ENCODE data around the gene KCNK1. TPM values are rescaled to one million over a fixed set of nuclear protein-coding genes. Genes with fewer than 3 reads are reported as not detected.

Gene KCNK1
- total and polyA plus RNA-seq, 2 of the 8 experiments (the other 6 are each of a cell fraction or from before 2014, with no cell fraction given), result 11.9 to 16.5 TPM

GRCh38 chr1:233675446-233675845 is 61.5 kb downstream of the KCNK1 start:
- Histone ChIP-seq H2AK5ac (ENCODE audit: low read depth, low read length) (no peak overlapping the region), H3K4me1 (replicated peaks in 1 of 4; ENCODE audit: control insufficient read depth in 3 of 4, insufficient read depth in 4 of 4, low read length in 3 of 4) (peaks cover 0 to 4% (median 4%) of the 10 kb centered on the region in 4 experiments; a peak in 5 of 7 replicates), H2BK15ac (ENCODE audit: low read length) (no peak overlapping the region), H3K14ac (ENCODE audit: insufficient read length) (no peak overlapping the region), H3K23ac (ENCODE audit: insufficient read length) (no peak overlapping the region), H2BK120ac (replicated peaks; ENCODE audit: low read depth, low read length) (no peak overlapping the region), H2BK12ac (ENCODE audit: low read depth, low read length) (no peak overlapping the region), H2BK5ac (ENCODE audit: low read depth, low read length) (no peak overlapping the region), H4K8ac (ENCODE audit: extremely low read depth, insufficient read depth, low read length) (no peak overlapping the region), H3K4me3 (ENCODE audit: extremely low read depth in 1 of 4, insufficient read depth in 2 of 4, low read depth in 3 of 4, low read length in 4 of 4) (no peak overlapping the region), H3K27ac (ENCODE audit: low read depth, low read length) (no peak overlapping the region), H3K56ac (replicated peaks; ENCODE audit: insufficient read length, low read depth, low read length) (no peak overlapping the region), H2BK20ac (ENCODE audit: low read length) (no peak overlapping the region), H3K36me3 (ENCODE audit: control insufficient read depth in 2 of 4, insufficient read depth in 4 of 4, low read length in 3 of 4) (peaks cover 0 to 6% (median 3%) of the 10 kb centered on the region in 4 experiments; a peak in 3 of 8 replicates), H3K4me2 (ENCODE audit: insufficient read depth in 1 of 2, low read depth in 2 of 2, low read length in 2 of 2) (no peak overlapping the region), H4K91ac (replicated peaks; ENCODE audit: insufficient read length, low read length) (no peak overlapping the region), H3K23me2 (ENCODE audit: low read depth, low read length) (no peaks in the 10 kb centered on the region), H4K5ac (ENCODE audit: insufficient read length, low read depth, low read length) (no peak overlapping the region), H3K27me3 (replicated peaks in 1 of 4; ENCODE audit: control insufficient read depth in 3 of 4, extremely low read depth in 1 of 4, insufficient read depth in 3 of 4, low read length in 3 of 4) (no peaks in the 10 kb centered on the region), H2AFZ (ENCODE audit: low read length) (no peak overlapping the region), H3K9ac (replicated peaks in 1 of 4; ENCODE audit: extremely low read depth in 1 of 4, low read depth in 3 of 4, low read length in 3 of 4) (no peak overlapping the region), H3K4ac (replicated peaks; ENCODE audit: insufficient read length, low read depth, low read length) (no peak overlapping the region), H3K79me2 (ENCODE audit: control insufficient read depth in 1 of 2, insufficient read depth in 2 of 2, low read length in 2 of 2) (no peaks in the 10 kb centered on the region), H3K9me3 (ENCODE audit: insufficient read depth in 2 of 2, low read depth in 1 of 2, low read length in 1 of 2) (no peaks in the 10 kb centered on the region), H3K18ac (ENCODE audit: extremely low read depth, low read length) (no peak overlapping the region), H4K20me1 (replicated peaks in 1 of 2; ENCODE audit: control insufficient read depth in 1 of 2, insufficient read depth in 2 of 2, low read length in 2 of 2) (no peaks in the 10 kb centered on the region), H3K79me1 (ENCODE audit: low read depth, low read length) (no peaks in the 10 kb centered on the region)
- FAIRE-seq (no peak), DNase-seq (ENCODE audit: low read depth in 1 of 2, low spot score in 2 of 2) (no peak)
- 92% methylated on average over 2 of the region's 2 CpGs; no CpG with 5 or more reads in 1 of the 2 experiments for WGBS, 2 experiments (ENCODE audit: extremely low coverage in 1 of 2, insufficient coverage in 1 of 2, insufficient read length in 1 of 2, insufficient replicate concordance in 2 of 2, low coverage in 1 of 2, low lambda C conversion rate in 2 of 2, missing lambda C conversion rate in 1 of 2)
- POLR2A ChIA-PET (ENCODE audit: partially characterized antibody), result no interaction called here
- no peak for TF ChIP-seq SAP30 (IDR thresholded peaks at IDR 0.05; ENCODE audit: insufficient read depth, insufficient replicate concordance, low read length)
- no peak for TF ChIP-seq YY1 (IDR thresholded peaks at IDR 0.05; ENCODE audit: low read depth, low read length)
- no peak for TF ChIP-seq FOSL1 (IDR thresholded peaks at IDR 0.05; ENCODE audit: insufficient read depth, low read depth, low read length)
- no peak for TF ChIP-seq RAD21 (IDR thresholded peaks at IDR 0.05 in 1 of 2, conservative IDR thresholded peaks at IDR 0.05 in 1 of 2; ENCODE audit: low read depth in 2 of 2, low read length in 2 of 2)
- no peak for TF ChIP-seq POLR2AphosphoS5 (IDR thresholded peaks at IDR 0.05; ENCODE audit: low read depth, low read length)
- TF ChIP-seq TAF7 (optimal IDR thresholded peaks at IDR 0.05; ENCODE audit: borderline replicate concordance, low read depth, low read length), result no peak
- no peak for TF ChIP-seq GABPA (IDR thresholded peaks at IDR 0.05; ENCODE audit: borderline replicate concordance, insufficient read depth, low read length)
- TF ChIP-seq CTBP2 (IDR thresholded peaks at IDR 0.05; ENCODE audit: borderline replicate concordance, insufficient read depth, insufficient read length, low read length), result no peak
- CTCF ChIA-PET (ENCODE audit: partially characterized antibody), result interaction anchor here (0.5 to 1.5 kb wide), 5 partner anchors 35 to 677 kb away, joined by 3 to 4 read pairs (median 3); no protein-coding TSS in a partner anchor

Measured in H1 (cell line).